Glomerular visceral epithelial cell (primary cell): ENCODE measurements around the gene RIOX2.

ENCODE experiments used
- DNase-seq: peaks from one replicate; pipeline ENCODE4 v3.0.0-alpha.2; 2016; ENCODE audit errors: extremely low spot score

RIOX2 gene

DNA sequence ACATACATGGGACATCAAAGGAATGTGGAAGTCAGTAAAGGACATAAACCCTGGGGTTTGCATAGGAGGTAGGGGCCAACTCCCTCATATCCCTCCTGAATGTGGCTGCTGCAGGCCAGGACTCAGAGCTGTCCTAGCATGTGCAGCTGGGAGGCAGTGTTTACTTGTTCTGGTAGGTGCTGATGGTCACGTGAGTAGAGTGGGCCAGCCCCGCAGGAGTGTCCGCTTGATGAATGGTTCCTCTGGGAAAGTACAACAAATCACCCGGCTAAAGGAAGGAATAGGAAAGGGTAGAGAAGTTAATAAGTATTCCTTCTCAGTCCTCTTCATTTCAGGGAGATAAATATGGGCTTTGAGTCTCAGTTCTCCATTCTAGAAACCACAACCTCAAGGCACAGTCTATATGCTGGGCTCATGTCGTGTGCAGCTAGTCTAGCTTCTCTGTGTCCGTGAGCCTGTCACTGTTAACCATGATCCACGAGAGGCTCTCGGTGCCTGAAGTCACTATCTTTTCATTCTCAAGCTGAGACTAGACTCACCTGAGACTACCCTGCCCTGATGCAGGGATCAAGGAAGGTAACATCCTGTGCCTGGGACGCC, 17.9 kb downstream of the RIOX2 start:
- no peak for DNase-seq

DNA sequence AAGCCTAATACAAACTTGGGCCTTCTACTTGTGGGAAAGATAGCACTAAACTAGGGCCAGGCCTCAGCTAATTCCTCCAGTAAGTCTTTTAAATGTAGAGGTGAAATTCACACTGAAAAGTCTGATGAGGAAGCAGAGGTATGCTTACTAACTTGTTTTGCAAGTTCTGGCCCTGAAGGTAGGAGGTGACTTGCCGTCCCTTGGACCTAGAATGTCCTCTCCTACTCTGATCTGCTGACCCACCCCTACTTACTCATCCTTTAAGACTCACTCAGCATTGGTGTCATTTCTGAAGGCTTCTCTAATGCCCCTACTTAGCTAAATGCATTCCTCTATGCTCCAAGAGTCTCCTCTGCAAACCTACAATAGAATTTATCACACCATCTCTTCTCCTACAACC, 19.4 kb downstream of the RIOX2 start:
- DNase-seq = no peak

DNA sequence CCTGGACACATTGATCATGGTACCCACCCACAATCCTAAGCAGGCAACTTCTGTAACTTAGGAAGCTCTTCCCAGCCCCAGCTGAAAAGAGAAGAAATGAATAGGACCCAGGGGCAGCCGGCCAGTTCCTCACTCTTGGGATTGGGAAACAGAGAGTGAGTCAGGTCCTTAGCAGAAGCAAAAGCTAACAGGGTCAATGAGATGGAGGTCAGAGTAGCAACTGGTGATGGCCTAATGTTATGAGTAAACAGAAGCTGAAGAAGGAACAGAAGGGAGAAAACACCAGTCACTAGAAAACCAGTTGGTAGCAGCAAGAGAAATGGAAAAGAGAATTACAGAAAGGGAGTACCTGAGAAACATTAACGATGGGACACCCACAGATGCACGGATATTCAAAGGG, 20.0 kb downstream of the RIOX2 start:
- no peak for DNase-seq

DNA sequence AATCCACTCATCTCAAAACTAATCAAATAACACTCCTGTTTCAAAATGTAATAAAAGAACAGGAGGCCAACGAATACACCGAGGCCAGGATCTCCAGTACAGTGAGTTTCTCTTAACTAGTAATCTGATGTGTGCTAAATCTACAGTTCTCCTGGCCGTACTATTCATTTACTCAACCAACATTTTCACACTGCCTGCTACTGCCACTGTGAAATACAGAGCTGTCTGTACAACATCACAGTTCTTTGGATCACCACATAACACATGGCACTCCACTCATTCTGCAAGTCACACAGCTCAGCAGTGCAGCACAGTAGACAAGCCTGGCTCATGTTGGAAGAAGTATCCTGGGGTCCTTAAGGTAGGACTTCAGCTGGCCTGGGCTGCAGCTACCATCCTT, 21.9 kb downstream of the RIOX2 start:
- no peak for DNase-seq

DNA sequence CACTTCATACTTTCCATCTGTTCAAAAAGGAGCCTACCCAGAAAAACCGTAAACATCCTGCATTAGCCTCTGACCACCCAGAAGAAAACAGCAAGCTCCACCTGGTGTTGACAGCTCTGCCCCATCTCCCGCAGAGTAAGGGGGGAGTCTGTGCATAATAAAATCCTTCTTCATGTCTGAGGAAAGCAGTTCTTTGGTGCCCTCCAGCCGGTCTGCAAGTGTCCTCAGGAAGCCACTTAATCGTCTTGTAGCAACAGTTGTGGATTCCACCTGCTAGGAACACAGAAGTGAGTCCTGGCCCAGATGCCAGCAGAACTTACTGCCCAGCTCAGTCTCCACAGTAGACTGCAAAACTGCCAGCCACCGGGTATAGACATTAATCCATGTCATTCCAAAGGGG, 22.5 kb downstream of the RIOX2 start:
- DNase-seq = no peak

DNA sequence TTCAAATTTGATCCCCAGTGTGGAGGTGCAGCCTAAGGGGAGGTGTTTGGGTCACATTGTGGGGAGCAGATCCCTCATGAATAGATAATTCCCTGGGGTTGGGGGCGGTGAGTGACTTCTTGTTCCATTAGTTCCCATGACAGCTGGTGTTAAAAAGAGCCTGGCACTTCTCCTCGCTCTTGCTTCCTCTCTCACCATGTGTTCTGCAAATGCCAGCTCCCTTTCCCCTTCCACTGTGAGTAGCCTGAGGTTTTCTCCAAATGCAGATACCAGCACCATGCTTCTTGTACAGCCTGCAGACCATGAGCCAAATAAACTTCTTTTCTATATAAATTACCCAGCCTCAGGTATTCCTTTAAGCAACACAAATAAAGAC, 23.1 kb downstream of the RIOX2 start:
- no peak for DNase-seq

DNA sequence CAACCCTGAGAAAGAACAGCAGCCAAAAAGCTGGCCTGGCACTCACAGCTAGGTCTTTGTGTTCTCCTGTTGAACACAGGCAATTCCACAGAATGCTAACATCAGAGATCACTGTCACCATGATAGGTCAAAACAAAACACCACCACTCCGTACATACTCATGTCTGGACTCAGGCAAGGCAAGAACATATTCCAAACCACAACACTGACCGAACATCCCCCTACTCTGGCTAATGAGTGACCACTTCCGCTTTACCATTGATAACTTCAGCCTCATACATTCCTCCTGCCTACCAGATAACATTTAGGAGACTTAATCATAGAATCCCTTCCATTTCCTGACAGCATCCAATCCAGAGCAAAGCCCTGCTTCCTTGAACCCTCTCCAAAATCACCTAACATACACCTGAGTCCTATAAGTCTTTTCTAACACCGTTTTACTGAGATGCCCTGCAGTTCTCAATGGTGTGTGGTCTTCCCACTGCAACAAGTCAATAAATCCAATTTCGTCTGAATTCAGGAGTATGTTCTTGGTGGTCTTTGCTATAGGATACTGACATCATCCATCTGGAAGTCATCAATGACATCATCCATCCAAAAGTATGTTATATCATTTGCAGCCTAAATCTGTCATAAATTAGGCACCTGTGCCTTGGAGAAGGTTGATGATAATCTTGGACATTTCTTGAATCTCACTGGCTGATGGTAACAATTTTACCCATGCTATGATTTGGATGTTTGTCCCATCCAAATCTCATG, 23.7 kb downstream of the RIOX2 start:
- peak; percentile 18 for DNase-seq

DNA sequence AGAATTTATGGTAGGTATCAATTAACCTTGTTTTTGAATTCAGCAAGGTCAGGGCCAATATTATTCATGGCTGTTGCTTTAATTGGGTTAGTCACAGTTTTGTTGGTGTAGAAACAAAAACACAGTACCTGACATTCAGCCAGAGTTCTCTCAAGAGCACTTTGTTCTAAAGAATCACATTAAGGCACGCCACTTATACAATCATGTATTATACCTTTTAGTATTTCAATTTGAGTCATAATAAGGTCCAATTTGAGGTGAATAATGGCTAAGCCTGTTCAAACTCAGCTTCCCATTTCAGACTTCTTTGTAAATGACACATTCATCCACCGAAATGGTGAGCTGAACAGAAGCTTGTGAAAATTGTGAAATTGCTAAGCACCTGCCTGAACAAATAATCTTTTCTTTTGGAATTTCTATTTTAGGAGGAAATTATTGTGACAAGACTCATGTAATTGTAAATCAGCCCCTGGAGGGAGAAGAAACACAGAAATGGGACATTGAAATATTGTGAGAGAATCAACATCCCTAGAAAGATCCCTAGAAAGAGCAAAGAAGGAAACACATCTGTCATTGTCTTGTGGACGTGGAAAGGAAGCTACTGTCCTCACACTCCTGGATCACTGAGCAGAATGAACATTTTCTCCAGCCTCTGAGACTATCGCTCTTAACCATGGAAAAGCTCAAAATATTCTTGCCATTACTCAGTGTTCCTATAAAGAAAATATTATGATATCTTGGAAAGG, 29.3 kb downstream of the RIOX2 start:
- no peak for DNase-seq

DNA sequence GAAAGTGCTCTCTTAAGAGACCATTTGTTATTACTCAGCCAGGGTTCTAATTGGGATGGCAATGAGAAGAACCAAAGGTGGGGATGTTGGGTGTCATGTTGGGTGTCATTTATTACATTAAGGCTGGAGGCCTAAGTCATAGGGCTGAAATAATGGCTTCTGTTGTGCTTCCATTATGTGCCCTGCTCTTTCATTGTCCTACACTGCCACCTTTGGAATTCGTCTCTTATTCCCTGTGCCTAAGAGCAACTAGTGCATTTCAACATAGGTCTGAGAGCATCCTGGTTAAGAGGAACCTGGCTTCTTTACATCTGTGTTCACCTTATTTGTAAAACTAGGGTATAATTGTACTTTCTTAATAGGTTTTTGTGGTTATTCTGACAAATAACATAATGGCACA, 32.2 kb downstream of the RIOX2 start:
- no peak for DNase-seq

DNA sequence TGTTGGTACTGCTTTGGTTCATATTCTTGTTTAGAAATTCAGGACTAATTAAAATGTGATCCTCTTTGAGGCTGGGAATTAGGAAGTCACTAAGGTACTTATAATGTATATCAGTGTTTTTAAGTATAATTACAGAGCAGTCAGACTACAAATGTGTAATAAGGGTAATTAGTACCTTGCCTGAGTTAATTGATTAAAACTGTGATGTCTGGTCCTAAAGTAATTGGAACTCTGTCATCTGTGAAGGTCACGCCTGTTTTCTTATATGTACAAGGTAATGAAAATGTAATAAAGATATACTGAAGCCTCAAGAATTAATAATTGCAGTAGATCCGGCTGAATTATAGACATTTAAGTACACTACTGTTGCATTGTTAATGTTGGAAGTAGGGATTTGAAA, 32.8 kb downstream of the RIOX2 start:
- no peak for DNase-seq

DNA sequence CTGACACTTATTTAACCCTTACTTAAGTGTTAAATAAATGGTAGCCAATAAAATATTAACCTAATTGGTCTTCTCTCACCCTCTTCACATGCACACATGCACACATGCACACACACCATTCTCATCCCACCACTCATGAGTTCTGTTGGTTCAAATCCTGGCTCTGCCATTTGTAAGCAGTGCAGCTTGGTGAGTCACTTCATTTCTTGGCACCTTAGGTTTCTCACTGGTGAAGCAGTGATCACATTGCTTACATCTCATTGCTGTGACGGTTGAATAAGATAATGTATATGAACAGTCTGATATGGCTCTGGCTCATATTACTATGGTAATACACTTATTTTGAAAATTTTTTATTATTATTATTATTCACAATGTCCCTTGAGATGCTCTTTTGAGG, 33.8 kb downstream of the RIOX2 start:
- DNase-seq = no peak

DNA sequence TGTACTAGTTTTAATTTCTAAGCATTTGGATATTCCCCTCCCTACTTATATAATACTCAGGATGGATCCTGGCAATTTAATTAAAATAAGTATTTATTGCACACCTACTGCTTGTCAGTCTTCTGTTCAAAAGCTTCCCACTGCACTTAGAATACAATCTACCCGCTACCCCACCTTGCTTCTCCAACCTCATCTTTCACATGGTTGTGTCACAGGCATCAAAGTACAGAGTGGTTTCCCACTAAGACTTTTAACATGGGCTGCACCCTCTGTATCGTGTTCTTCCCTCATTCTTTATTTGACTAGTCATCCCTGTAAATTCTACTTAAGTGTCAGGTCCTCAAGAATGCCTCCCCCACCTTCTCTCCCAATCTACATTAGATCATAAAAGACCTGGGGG, 35.0 kb downstream of the RIOX2 start:
- no peak for DNase-seq

DNA sequence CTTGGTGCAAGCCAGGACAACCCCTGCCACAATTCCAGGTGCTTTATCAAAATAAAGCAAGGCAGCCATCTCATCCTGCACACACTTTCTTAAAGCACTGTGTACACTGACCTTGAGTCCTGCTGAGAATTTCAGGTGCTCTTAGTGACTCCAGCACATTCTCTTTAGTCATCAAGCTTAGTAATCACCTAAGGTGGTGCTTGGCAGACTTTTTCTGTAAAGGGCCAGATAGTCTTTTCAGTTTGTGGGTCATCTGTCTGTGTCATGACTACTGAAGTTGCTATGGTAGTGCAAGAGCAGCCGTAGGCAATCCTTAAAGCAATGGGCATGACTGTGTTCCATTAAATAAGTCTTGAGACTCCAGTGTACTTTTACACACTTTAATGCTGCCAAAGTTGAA, 36.4 kb downstream of the RIOX2 start:
- DNase-seq = no peak

DNA sequence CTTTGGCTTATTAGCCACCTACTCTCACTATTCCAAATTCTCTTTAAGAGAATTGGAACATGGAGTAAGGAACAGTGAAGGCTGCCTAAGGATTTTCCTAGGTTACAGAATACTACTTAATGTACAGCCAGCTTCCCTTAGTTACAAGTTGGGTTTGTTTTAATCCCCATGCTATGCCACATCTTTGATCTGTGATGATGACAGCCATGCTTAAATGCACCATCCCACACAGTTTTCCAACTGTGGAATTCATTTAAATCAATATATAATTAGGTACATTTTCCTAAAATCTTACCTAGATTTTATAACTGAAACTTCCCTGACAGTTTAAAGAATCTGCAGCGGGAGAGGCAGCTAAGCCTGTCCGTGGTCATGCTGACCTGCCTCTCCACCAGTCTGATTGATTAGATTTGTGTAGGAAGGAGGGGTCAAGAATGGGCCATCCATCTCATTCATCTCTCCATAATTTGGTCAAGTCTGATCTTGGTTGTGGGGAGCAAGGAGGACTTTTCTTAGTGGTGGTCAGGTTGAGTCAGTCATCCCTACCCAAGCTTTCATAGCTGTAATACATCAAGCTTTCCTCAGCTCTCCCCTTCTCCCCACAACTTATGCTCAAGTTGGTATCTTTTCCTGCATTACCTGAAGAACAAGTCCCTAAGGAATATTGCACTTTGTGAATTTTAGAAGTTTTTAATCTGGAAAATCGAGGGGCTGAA, 37.1 kb downstream of the RIOX2 start:
- no peak for DNase-seq

DNA sequence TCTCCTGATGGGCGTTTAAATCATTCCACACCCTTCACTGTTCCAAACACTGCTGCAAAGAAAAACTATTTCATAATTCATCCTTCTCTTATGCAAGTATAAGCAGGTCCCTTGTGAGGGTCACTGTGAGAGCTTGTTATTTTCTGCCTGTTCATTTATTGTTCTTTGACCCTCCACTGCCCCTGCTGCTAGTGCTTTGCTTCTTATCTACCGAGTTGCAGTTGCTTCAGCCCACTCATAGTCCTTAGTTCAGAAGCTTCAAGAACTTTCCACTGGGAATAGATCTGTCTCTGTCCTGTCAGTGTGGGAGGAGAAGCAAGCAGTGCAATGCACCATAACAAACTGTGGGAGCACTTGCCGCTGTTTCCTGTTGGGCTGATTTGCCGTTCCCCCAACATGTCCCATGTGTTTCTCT, 39.8 kb downstream of the RIOX2 start:
- DNase-seq = no peak

DNA sequence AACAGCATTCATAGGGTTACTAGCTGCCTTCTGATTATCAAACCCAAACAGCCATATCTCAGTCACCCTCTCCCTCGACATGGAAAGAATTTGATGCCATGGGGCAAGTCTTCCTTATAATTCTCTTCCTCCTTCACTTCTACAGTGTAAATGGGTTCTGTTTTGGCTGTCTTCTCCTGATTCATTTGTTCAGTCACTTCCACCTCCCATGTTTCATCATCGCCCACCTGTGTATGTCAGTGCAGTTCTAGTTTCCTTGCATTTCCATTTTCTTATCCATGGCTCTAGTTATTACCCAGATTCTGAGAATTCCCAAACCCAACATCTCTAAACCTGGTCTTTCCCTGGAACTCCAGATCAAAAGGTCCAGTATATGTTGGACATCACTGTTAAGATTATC, 41.0 kb downstream of the RIOX2 start:
- DNase-seq = no peak

DNA sequence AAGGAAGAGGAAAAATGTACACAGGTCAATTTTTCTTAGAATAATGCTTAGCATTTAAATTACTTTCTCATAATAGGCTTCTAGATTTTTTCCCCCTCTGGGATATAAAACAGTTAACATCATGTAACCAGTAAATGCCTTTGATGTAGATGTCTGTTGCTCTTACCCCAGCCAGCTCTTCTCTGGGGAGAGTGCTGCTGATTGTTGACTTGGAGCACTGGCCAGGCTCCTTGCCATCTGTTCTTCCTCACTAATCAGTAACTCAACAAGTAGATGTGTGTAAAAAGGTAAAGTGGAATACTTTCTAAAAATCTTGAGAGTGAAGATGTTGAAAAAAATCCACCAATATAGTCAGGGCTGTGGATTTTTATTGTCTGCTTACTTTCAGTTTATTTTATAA, 42.2 kb downstream of the RIOX2 start:
- no peak for DNase-seq

DNA sequence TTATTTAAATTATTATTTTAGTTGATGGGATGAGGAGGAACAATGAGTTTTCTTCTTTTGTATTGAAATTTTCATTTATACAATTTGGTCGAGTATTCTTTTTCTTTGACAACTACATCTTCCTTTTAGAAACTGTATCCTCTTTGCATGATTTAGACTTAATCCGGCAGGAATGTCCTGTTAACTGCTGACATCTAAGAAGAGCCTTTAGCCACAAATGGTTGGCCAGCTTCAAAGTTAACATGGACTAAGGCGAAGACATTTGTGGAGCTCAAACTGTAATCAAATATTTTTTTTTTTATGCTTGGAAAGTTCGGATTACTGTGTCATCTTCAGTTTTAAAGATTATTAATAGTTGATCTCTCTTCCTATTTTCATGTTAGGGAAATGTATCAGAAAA, 43.2 kb downstream of the RIOX2 start:
- DNase-seq = no peak

DNA sequence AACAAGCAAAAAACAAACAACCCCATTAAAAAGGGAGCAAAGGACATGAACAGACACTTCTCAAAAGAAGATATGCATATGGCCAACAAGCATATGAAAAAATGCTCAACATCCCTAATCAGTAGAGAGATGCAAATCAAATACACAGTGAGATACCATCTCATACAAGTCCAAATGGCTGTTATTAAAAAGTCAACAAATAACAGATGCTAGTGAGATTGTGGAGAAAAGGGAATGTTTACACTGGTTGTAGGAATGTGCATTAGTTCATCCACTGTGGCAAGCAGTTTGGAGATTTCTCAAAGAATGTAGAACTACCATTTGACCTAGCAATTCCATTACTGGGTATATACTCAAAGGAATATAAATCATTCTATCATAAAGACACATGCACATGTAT, 44.5 kb downstream of the RIOX2 start:
- no peak for DNase-seq

DNA sequence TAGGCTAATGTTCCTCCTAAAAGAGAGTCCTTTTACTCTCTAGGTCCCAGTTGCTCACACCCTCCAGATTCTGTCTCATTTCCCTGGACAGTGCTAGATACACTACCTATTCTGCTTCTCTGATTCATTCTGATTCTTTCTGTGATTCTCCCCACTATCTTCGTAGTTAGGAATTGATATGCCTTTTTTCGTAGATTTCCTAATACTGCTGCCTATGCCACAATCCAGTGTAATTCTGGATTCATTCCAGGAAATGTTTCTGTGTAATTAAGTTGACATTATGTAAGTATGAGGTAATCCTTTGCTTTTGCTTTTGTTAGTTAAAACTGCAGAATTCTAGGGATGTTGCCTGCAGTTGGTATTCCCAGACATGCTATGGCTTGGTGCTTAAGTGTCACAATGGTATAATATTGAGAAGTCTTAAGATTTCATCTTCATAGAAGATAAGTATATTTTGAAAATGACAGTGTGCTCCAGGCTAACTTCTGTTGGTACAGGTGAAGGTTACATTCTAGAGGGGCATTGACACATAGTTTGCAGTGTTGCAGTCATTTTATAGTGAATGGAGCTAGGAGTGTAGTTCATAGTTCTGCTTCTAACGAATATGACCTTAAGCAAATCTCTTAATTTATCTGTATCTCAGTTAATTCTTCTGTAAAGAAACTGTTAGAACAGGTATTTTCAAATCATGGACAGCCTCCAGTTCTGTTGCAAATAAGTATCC, 54.3 kb downstream of the RIOX2 start:
- DNase-seq = no peak

DNA sequence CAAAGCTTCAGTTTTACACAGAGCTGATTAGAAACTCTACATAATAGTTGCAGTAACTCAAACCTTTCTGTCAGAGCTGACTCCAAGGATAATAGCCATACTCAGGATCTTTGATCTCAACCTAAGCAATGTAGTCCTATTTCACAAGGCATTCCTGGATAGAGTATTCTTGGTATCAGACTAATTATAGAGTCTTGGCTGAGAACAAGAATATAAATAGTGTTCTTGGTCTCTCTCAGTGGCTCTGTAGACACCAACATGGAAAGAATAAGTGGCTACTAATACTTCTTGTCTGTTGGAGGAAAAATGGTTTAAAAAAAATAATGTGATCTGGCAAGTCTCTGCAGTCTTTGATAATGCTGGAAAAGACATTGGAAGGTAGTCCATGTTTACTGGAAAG, 55.7 kb downstream of the RIOX2 start:
- no peak for DNase-seq

DNA sequence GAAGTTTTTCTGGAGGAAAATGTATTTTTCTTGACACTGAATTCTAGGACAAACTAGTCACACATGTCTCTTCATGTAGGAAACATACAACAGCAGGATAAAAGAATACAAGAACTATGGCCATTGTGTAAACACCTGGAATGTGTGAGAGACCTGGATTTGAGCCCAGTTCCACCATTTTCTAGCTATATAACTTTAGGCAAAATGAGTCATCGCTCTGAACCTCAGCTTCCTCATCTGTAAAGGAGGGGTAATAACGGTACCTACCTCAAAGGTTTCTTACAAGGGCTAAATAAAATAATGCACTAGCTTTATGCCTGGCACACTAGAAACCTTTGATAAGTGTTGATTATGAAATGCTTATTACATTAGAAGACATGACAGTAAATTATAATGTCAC, 57.8 kb downstream of the RIOX2 start:
- peak; percentile 1 for DNase-seq
